Transverse colon (tissue), 3 donors: Measurements from ENCODE around the gene CLDN16.

Source experiments
- POLR2A ChIP-seq: fragments of 450-650 bp; IDR thresholded peaks from one replicate; pipeline ENCODE4 v1.6.1; 2016; ENCODE audit warnings: antibody characterized with exemption, mild to moderate bottlenecking, moderate library complexity
- TF ChIP-seq, protein P1 (sequence below), 5 experiments: fragments of 200-600 bp in 3 of 5; fragments of 450-650 bp in 2 of 5; sonication (generic) in 3 of 5; IDR thresholded peaks; 1 replicate in 2 of 5; 2 replicates in 3 of 5; pipeline ENCODE4 v1.5.1; 2016 to 2017; ENCODE audit warnings: antibody characterized with exemption in 5 of 5, inconsistent platforms in 3 of 5, mild to moderate bottlenecking in 2 of 5, moderate library complexity in 1 of 5

DNA sequence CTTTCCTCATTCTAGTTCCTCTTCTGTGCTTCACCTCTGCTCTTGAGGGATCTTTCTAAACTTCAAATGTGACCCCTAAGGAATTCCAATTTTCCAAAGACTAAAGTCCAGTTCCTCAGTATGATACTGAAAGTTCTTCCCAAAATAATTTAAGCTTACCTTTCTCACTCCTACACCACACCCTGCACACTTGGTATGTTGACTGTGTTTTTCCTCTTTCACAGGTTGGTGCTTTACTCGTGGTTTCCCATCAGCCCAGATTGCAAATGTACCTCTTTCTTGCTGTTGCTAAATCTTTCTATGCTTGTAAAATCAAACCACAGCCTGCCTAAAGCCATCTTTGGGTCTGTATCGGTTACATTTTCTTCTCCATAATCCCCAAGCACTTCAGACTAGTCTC is 30.5 kb upstream of the CLDN16 start:
- TF ChIP-seq POLR2A = no peak
- TF ChIP-seq, protein P1, sequence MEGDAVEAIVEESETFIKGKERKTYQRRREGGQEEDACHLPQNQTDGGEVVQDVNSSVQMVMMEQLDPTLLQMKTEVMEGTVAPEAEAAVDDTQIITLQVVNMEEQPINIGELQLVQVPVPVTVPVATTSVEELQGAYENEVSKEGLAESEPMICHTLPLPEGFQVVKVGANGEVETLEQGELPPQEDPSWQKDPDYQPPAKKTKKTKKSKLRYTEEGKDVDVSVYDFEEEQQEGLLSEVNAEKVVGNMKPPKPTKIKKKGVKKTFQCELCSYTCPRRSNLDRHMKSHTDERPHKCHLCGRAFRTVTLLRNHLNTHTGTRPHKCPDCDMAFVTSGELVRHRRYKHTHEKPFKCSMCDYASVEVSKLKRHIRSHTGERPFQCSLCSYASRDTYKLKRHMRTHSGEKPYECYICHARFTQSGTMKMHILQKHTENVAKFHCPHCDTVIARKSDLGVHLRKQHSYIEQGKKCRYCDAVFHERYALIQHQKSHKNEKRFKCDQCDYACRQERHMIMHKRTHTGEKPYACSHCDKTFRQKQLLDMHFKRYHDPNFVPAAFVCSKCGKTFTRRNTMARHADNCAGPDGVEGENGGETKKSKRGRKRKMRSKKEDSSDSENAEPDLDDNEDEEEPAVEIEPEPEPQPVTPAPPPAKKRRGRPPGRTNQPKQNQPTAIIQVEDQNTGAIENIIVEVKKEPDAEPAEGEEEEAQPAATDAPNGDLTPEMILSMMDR (IDR thresholded peaks at IDR 0.05) = no peak
